HAP-1 (cell line): ENCODE results near the gene UTP4.
A peak's percentile ranks its signal among the peaks of the same experiment; 100 is the strongest.
"Not testable (repeated sequence)": the region's sequence is repeated elsewhere in the genome, so short reads cannot be mapped to it uniquely, and the experiment has no call there.

Experiments used
- DNase-seq, 2 experiments: peaks; one replicate each; pipeline ENCODE4 v3.0.0-alpha.2; 2016 to 2020; ENCODE audit warnings: low spot score in 2 of 2
- H3K27me3 ChIP-seq: fragments of 250-450 bp; sonication (Bioruptor Pico); 2 replicates; pipeline ENCODE4 v1.5.1; 2020; ENCODE audit warnings: low read depth, mild to moderate bottlenecking, moderate library complexity
- H3K36me3 ChIP-seq: fragments of 250-450 bp; sonication (Bioruptor Pico); replicated peaks from 2 replicates; pipeline ENCODE4 v1.5.1; 2020; ENCODE audit warnings: mild to moderate bottlenecking
- H3K4me1 ChIP-seq: fragments of 250-450 bp; sonication (Bioruptor Pico); 2 replicates; pipeline ENCODE4 v1.5.1; 2020; ENCODE audit warnings: mild to moderate bottlenecking
- H3K4me3 ChIP-seq: fragments of 250-450 bp; sonication (Bioruptor Pico); 2 replicates; pipeline ENCODE4 v1.5.1; 2020; ENCODE audit warnings: mild to moderate bottlenecking, moderate library complexity
- H3K9me3 ChIP-seq: fragments of 250-450 bp; sonication (Bioruptor Pico); 2 replicates; pipeline ENCODE4 v1.5.1; 2020; ENCODE audit warnings: mild to moderate bottlenecking, moderate library complexity
- in situ Hi-C: fragments of 300-500 bp; cut with MboI; formaldehyde crosslinking; loops from 3 replicates; pipeline ENCODE4 v1.14.3; 2020; ENCODE audit warnings: low sequenced_read_pairs, inconsistent platforms, mixed read lengths

Gene UTP4

DNA sequence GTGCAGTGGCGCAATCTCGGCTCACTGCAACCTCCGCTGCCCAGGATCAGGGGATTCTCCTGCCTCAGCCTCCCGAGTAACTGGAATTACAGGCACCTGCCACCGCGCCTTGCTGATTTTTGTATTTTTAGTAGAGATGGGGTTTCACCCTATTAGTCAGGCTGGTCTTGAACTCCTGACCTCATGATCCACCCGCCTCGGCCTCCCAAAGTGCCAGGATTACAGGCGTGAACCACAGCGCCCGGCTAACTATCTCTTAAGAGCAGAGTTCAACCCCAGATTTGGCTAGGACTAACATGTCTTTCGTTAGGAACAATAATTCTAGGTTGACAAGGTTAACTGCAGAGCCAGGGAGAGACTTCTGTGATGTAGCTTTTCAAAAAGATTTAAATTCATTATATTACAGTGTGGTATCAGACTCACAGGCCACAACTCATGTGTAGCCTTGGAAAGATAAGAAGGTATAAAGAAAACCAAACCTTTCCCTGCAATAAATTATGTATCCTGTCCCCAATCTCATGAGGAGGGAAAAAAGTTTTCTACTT lies 4.4 kb upstream of the UTP4 start:
- Histone ChIP-seq H3K36me3 (peaks cover 12% of the 10 kb centered on the region), H3K4me1 (peaks cover 13% of the 10 kb centered on the region), H3K9me3 (no peaks in the 10 kb centered on the region), H3K4me3 (no peak overlapping the region), H3K27me3 (no peaks in the 10 kb centered on the region)
- in situ Hi-C loops: no loop called here
- DNase-seq: no peak

DNA sequence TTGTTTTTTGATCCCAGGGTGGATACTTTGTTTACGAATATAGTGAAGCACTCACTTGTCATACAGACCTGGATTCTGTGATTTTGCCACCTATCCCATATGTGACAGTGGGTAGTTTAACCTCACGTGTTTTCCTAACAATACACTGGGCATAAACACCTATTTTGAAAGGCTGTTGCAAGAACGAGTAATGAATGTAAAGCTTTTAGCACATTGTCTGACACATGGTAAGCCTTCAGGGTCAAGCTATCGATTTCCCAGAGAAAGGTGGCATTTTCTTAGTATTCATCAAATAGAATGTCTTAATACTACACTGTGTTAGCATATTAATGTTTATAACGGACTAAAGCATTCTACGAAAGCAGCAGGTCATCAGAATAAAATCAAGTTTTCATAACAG lies 2.0 kb upstream of the UTP4 start:
- in situ Hi-C loops: no loop called here
- Histone ChIP-seq H3K4me1 (peaks cover 20% of the 10 kb centered on the region), H3K27me3 (no peaks in the 10 kb centered on the region), H3K9me3 (no peaks in the 10 kb centered on the region), H3K36me3 (peaks cover 15% of the 10 kb centered on the region), H3K4me3 (peak overlapping the region; percentile 97)
- DNase-seq: no peak

DNA sequence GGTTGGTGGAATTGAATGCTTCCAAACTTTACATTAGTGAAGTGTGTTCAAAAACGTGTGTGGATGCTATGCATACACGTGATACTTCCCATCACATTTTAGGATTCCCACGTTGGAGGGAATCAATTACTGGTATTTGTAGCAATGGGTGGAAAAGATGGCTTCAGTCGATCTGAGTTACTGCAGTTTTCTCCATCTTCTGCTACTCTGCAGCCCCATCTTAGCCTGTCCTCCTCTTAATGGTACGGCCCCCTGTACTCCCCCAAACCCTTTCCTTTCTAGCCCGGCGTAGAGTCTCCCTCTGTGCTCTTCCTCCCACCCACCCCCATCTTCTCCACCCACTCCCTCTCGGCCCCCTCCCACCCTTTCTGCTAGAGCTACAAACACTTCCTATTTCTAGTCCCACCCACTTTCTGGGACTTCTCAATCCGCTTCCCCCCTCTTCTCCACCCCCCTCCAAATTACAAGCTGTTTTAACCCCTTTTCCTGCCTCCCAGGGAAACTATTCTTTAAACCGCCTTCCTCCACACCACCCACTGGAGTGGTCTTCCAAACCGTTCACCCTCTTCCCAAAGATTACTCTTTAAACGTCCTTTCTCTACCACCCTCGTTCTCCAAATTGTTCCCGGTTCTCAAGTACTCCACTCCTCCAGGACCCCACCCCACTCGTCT lies 1.1 kb upstream of the UTP4 start:
- in situ Hi-C loops: no loop called here
- peaks cover 21% of the 10 kb centered on the region for H3K36me3 ChIP-seq
- peak; percentile 59 to 72 for DNase-seq
- peak overlapping the region; percentile 97 for H3K4me3 ChIP-seq
- H3K27me3 ChIP-seq: no peaks in the 10 kb centered on the region
- no peaks in the 10 kb centered on the region for H3K9me3 ChIP-seq
- peaks cover 20% of the 10 kb centered on the region for H3K4me1 ChIP-seq

- in situ Hi-C loops: no loop called here
- Histone ChIP-seq H3K36me3 (peaks cover 28% of the 10 kb centered on the region), H3K4me3 (peak overlapping the region; percentile 97), H3K27me3 (no peaks in the 10 kb centered on the region), H3K4me1 (peaks cover 20% of the 10 kb centered on the region), H3K9me3 (no peaks in the 10 kb centered on the region)
- peak; percentile 79 to 96 for DNase-seq
Observed at GRCh38 chr16:69131839-69132423, 518 bp upstream of the UTP4 start.

- DNase-seq: no peak
- H3K4me3 ChIP-seq: peak overlapping the region; percentile 97
- peaks cover 39% of the 10 kb centered on the region for H3K36me3 ChIP-seq
- peaks cover 17% of the 10 kb centered on the region for H3K4me1 ChIP-seq
- in situ Hi-C loops: no loop called here
- no peaks in the 10 kb centered on the region for H3K27me3 ChIP-seq
- H3K9me3 ChIP-seq: no peaks in the 10 kb centered on the region
Observed at GRCh38 chr16:69133373-69133954, 1.0 kb downstream of the UTP4 start.

- in situ Hi-C loops: no loop called here
- Histone ChIP-seq H3K9me3 (no peaks in the 10 kb centered on the region), H3K4me3 (no peak overlapping the region), H3K27me3 (no peaks in the 10 kb centered on the region), H3K36me3 (peaks cover 76% of the 10 kb centered on the region), H3K4me1 (peaks cover 6% of the 10 kb centered on the region; the same call in 1 of the 2 replicates)
- no peak for DNase-seq
Observed at GRCh38 chr16:69138608-69139007, 6.2 kb downstream of the UTP4 start.

DNA sequence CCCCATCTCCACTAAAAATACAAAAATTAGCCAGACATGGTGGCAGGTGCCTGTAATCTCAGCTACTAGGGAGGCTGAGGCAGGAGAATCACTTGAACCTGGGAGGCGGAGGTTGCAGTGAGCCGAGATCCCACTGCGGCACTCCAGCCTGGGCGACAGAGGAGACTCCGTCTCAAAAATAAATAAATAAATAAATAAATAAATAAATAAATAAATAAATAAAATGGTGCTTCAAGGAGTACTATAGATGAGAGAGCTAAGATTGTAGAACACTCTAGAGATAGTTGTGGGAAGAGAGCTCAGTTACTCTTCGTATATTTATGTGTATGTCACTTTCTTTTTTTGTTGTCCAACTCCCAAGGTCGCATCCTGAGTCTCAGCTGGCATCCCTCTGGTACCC lies 7.0 kb downstream of the UTP4 start:
- in situ Hi-C loops: not testable (repeated sequence)
- peaks cover 81% of the 10 kb centered on the region for H3K36me3 ChIP-seq

GRCh38 chr16:69141014-69141413 lies 8.6 kb downstream of the UTP4 start:
- Histone ChIP-seq H3K27me3 (no peaks in the 10 kb centered on the region), H3K36me3 (peaks cover 88% of the 10 kb centered on the region), H3K4me3 (no peak overlapping the region), H3K9me3 (no peaks in the 10 kb centered on the region), H3K4me1 (no peaks in the 10 kb centered on the region)
- no peak for DNase-seq
- in situ Hi-C loops: loop anchor here (10.0 kb wide), 1 partner anchor 144 kb away; no protein-coding TSS in a partner anchor

More for the DNA sequence above, 7.0 kb downstream of the UTP4 start:
- H3K4me3 ChIP-seq, H3K4me1 ChIP-seq, DNase-seq, H3K9me3 ChIP-seq, H3K27me3 ChIP-seq: not testable (repeated sequence)

DNA sequence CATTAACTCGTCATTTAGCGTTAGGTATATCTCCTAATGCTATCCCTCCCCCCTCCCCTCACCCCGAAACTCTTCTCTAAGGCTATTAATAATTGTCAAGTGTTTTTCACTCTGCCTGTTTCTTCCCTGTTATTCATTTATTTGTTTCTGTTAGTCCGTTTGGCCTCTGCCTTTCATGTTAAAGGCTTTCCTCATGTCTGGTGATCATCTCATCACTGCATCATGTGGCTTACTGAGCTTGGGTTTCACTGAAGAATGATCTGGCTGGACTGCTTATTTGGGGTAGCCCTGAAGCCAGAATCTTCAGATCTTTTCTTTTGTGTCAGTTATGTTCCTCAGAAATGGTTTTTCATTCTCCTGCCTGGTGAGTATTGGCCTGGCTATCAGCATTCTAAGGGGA lies 9.5 kb downstream of the UTP4 start:
- Histone ChIP-seq H3K27me3 (no peaks in the 10 kb centered on the region), H3K4me1 (no peaks in the 10 kb centered on the region), H3K9me3 (no peaks in the 10 kb centered on the region), H3K36me3 (peaks cover 84% of the 10 kb centered on the region), H3K4me3 (no peak overlapping the region)
- in situ Hi-C loops: loop anchor here (10.0 kb wide), 1 partner anchor 143 kb away; no protein-coding TSS in a partner anchor
- no peak for DNase-seq

DNA sequence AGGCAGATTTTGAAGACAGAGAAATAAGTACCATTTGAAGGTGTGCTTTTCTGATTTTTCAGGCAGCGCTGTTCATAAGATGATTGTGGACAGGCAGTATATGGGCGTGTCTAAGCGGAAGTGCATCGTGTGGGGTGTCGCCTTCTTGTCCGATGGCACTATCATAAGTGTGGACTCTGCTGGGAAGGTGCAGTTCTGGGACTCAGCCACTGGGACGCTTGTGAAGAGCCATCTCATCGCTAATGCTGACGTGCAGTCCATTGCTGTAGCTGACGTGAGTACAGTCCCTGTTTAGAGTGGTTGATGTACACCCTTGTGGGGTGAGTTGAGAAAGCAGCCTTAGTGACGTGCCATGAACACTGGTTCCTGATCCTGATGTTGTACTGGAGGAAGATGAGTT lies 10.7 kb downstream of the UTP4 start:
- Histone ChIP-seq H3K27me3 (no peaks in the 10 kb centered on the region), H3K4me3 (no peak overlapping the region), H3K36me3 (peaks cover 78% of the 10 kb centered on the region), H3K9me3 (no peaks in the 10 kb centered on the region), H3K4me1 (no peaks in the 10 kb centered on the region)
- DNase-seq: peak in 1 of 2 experiments; percentile 31
- in situ Hi-C loops: loop anchor here (10.0 kb wide), 1 partner anchor 142 kb away; no protein-coding TSS in a partner anchor

DNA sequence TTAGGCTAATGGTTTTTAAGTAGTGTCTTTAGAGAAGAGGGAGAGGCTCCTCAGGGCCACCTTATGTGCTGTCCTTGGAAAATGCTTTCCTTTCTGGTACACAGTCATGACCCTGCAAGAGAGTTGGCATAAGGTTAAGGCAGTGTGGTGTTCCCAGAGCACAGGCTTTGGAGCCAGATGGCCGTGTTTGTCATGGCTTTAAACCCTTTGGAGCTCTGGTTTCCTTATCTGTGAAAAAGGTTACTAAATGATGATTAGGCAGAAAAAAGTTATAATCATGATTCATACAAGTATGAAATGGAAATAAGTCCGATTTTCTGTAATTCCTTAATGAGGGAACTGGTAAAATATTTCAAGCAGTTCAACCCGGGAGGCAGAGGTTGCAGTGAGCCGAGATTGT lies 13.2 kb downstream of the UTP4 start:
- no peaks in the 10 kb centered on the region for H3K9me3 ChIP-seq
- no peaks in the 10 kb centered on the region for H3K4me1 ChIP-seq
- in situ Hi-C loops: loop anchor here (10.0 kb wide), 1 partner anchor 139 kb away; no protein-coding TSS in a partner anchor
- H3K36me3 ChIP-seq: peaks cover 68% of the 10 kb centered on the region
- H3K27me3 ChIP-seq: no peaks in the 10 kb centered on the region
- no peak overlapping the region for H3K4me3 ChIP-seq
- no peak for DNase-seq

GRCh38 chr16:69149621-69150020 lies 17.2 kb downstream of the UTP4 start:
- in situ Hi-C loops: loop anchor here (10.0 kb wide), 1 partner anchor 135 kb away; no protein-coding TSS in a partner anchor
- H3K9me3 ChIP-seq, H3K4me3 ChIP-seq, DNase-seq, H3K27me3 ChIP-seq, H3K4me1 ChIP-seq: not testable (repeated sequence)
- H3K36me3 ChIP-seq: peaks cover 70% of the 10 kb centered on the region

GRCh38 chr16:69150146-69150865 lies 17.9 kb downstream of the UTP4 start:
- Histone ChIP-seq H3K27me3 (no peaks in the 10 kb centered on the region), H3K36me3 (peaks cover 73% of the 10 kb centered on the region), H3K4me3 (no peak overlapping the region), H3K9me3 (no peaks in the 10 kb centered on the region), H3K4me1 (no peaks in the 10 kb centered on the region)
- DNase-seq: peak; percentile 63 to 76
- in situ Hi-C loops: no loop called here
